ENCODE measurements around the gene IP6K1.
"Not testable (repeated sequence)": the region's sequence is repeated elsewhere in the genome, so short reads cannot be mapped to it uniquely, and the experiment has no call there.

IP6K1 gene

GRCh38 chr3:49757197-49757596 is 29.1 kb downstream of the IP6K1 start:
- no peak overlapping the region for H3K4me3 ChIP-seq (ENCODE audit: low read depth, low read length)
- DNase-seq (ENCODE audit: low read depth) = no peak
- no peak for TF ChIP-seq CTCF (IDR thresholded peaks at IDR 0.05; ENCODE audit: control insufficient read depth, extremely low read depth, insufficient read depth)

- no peak overlapping the region for H3K4me3 ChIP-seq (ENCODE audit: low read depth, low read length)
- DNase-seq (ENCODE audit: low read depth) = no peak
- TF ChIP-seq CTCF (IDR thresholded peaks at IDR 0.05; ENCODE audit: control insufficient read depth, extremely low read depth, insufficient read depth) = no peak
Observed at GRCh38 chr3:49756036-49756435, 30.3 kb downstream of the IP6K1 start.

GRCh38 chr3:49754536-49754935 is 31.8 kb downstream of the IP6K1 start:
- H3K4me3 ChIP-seq (ENCODE audit: low read depth, low read length) = no peak overlapping the region

GRCh38 chr3:49751501-49751900 is 34.8 kb downstream of the IP6K1 start:
- no peak overlapping the region for H3K4me3 ChIP-seq (ENCODE audit: low read depth, low read length)
- no peak for TF ChIP-seq CTCF (IDR thresholded peaks at IDR 0.05; ENCODE audit: control insufficient read depth, extremely low read depth, insufficient read depth)
- no peak for DNase-seq (ENCODE audit: low read depth)

More at GRCh38 chr3:49754536-49754935, 31.8 kb downstream of the IP6K1 start:
- no peak for TF ChIP-seq CTCF (IDR thresholded peaks at IDR 0.05; ENCODE audit: control insufficient read depth, extremely low read depth, insufficient read depth)
- DNase-seq (ENCODE audit: low read depth) = no peak

- no peak overlapping the region for H3K4me3 ChIP-seq (ENCODE audit: low read depth, low read length)
- DNase-seq (ENCODE audit: low read depth) = no peak
- no peak for TF ChIP-seq CTCF (IDR thresholded peaks at IDR 0.05; ENCODE audit: control insufficient read depth, extremely low read depth, insufficient read depth)
Observed at GRCh38 chr3:49750056-49750455, 36.3 kb downstream of the IP6K1 start.

GRCh38 chr3:49748874-49749273 is 37.5 kb downstream of the IP6K1 start:
- DNase-seq (ENCODE audit: low read depth); H3K4me3 ChIP-seq (ENCODE audit: low read depth, low read length): not testable (repeated sequence)

- no peak overlapping the region for H3K4me3 ChIP-seq (ENCODE audit: low read depth, low read length)
- no peak for DNase-seq (ENCODE audit: low read depth)
- no peak for TF ChIP-seq CTCF (IDR thresholded peaks at IDR 0.05; ENCODE audit: control insufficient read depth, extremely low read depth, insufficient read depth)
Observed at GRCh38 chr3:49747792-49748480, 38.4 kb downstream of the IP6K1 start.
